GM10847 (cell line): ENCODE measurements around the gene SMC3.

Source experiments
- POLR2A ChIP-seq: IDR thresholded peaks from 2 replicates; pipeline ENCODE4 v1.6.1; 2011; ENCODE audit not compliant: insufficient read length; ENCODE audit errors: extremely low read depth

SMC3 gene

DNA sequence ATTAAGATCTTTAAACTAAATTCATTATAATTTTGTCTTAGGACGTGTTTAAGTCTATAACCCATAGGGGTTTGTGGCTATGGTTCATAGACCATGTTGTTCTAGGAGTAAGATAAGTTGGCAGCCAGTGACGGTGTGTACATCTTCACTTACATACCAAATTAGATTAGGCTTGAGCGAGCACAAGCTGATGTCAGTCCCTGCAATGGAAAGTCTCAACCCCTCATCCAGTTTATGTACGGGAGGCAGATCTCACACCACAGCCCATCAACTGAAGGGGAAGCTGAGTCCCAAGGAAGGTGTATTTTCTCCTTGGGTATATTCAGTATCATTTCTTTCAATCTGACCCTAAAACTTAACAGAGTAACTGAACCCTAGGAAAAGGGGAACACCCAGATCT lies 5.1 kb upstream of the SMC3 start:
- no peak for TF ChIP-seq POLR2A

DNA sequence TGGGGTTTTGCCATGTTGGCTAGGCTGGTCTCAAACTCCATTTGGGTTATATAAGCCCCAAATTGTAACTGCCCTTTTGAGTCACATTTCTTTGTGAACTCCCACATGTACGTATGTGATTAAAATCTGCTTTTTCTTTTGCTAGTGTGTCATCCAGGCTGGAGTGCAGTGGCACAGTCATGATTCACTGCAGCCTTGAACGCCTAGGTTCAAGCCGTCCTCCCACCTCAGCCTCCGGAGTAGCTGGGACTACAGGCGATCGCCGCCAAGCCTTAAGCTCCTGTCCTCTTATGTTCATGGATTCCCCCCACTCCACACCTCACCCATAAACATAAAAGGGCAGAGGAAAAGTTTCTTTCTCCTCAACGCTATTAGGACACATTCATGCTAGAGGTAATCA lies 4.4 kb upstream of the SMC3 start:
- TF ChIP-seq POLR2A: no peak

DNA sequence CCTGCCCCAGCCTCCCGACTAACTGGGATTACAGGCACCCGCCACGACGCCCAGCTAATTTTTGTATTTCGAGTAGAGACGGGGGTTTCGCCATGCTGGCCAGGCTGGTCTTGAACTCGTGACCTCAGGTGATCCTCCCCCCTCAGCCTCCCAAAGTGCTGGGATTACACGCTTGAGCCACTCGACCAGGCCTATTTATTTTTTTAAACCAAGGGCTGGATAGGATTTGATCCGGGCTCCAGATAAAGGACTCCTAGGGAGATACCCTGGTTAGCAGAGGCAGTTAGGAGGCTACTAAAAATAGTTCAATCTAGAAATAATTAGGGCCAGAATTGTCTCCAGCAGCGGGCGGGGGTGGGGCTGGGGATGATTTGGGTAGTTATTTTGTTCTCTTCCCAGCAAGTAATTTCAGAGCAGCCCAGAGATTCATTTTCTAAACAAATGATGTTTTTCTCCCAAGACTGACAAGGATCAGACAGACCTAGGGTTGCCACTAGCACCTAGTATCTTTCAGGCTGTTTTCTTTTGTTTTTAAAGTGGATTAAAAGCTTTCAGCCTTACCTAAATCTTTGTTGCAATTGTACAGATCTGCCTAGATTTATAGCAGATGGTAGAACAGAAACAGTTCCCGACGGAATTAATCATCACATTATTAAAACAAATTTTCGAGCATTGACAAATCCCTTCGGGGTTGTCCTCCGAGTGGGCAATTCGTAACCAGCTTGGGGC lies 859 bp upstream of the SMC3 start:
- no peak for TF ChIP-seq POLR2A

DNA sequence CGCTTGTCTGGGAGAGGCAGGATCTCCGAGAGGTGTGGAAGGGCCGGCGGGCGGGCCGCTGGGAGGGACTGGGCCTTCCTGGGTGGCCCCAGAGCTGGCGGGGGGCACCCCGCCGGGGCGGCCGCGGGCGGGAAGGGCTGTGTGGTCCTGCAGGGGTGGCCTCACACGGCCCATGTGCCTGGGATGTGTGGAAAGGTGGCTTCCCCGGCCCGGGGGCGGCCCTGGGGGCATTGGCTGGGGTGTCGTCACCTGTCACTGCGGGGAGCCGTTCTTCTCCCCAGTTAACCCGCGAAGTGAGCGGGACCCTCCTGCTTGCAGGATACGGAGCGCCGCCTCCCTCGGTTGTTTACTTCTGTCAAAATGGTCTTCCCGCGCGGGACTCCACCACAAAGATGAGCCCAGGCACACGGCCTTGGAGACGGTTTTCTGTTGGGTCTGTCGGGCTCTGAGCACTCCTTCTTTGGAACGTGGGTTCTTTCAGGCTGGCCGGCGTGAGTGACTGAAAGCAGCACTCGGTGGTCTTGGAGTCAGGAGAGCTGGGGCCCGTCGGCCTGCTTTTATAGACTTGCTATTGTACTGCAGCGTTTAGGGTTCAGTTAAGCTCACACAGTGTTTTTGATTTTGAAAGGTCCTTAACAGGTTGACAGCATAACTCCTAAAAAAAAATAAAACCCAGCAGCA lies 700 bp downstream of the SMC3 start:
- TF ChIP-seq POLR2A: no peak

DNA sequence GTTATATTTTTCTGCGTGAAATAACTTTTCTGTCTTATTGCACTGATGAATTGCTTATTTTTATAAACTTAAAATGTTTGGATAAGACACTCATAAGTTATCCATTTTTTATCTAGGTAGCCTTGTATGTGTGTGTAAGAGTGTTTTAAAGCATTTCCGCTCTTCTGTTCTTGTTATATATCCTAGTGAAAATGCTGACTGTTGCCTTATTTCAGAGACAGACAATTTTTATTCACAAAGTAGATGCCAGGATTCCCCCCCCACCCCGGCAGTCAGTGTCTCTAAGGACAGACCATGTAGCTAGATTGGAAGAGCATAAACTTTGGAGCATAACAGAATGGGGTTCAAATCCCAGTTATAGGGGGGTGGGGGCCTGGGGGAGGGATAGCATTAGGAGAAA lies 1.6 kb downstream of the SMC3 start:
- no peak for TF ChIP-seq POLR2A

DNA sequence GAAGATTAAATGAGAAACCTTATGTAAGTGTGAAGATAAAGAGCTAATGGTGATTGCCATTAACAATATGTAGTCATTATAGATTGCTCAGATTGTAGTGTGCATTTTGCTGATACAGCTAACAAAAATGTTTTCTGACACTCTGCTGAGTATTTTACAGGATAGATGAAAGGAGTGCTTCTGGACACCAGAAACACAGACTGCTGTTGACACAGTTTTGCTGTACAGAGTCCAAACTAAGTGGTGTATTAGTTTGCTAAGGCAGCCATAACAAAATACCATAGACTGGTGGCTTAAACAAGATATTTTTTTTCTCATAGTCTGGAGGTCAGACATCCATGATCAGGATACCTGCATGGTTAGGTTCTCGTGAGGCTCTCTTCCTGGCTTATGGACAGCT lies 2.2 kb downstream of the SMC3 start:
- TF ChIP-seq POLR2A: no peak

DNA sequence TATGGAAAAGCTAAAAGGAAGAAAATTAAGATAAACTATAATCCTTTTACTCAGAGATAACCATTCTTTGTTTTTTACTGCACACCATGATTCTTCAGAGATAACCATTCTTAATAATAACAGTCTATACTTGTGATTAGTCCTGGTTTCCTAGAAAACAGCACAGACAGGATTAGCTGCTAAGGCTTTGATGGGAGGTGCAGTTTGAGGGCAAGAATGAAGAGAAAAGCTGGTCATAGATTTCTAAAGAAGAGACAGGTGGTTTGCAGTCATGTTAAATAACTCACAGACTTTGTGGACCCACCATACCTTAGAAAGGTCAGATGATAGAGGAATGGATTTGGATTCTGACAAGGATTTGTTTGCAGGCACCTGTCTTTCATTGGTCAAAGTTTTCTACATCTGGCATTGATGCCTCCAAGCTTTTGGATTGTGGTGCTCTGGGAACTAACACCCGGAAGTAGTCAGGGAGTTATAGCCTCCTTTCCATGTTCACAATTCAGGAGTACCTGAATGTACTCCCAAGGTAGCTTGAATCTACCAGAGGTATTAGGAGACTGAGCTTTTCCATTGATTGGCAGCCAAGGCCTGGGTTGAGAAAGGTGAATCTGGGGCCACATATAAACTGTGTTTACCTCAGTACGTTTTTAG lies 3.7 kb downstream of the SMC3 start:
- TF ChIP-seq POLR2A: no peak

DNA sequence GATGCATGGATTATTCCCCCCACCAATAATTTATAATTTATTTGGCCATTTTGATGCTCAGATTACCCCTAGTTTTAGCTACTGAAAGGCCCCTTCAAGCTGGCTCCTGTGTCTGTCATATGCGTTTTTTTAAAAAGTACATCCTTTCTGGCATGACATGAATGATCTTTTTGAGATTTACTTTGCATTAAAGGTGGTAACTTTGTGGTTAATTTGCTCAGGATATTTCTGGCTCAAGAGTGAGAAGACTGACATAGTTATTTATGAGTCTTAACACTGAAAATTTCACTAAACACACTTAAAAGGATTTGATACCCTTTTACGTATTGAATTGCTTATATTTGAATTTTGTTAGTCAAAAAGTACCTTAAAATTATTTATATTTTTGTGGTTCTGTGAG lies 5.4 kb downstream of the SMC3 start:
- no peak for TF ChIP-seq POLR2A

DNA sequence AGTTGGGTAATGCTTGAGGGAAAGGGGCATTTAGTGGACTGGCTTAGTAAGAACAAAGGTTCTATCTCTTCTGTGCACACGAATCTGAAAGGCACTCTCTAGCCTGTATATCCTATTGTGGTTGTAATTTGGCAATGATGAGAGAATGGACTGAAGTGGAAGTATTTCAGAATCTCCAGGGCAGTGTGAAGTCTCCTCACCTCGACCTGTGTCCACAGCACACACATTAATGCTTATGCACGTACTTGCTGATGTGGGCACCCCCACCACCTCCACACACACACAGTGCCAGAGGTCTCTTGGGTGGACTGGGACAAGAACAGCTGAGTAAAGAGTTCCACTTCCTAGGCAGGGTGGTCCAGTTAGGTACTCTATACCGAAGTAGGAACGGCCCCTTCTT lies 6.9 kb downstream of the SMC3 start:
- TF ChIP-seq POLR2A: no peak

DNA sequence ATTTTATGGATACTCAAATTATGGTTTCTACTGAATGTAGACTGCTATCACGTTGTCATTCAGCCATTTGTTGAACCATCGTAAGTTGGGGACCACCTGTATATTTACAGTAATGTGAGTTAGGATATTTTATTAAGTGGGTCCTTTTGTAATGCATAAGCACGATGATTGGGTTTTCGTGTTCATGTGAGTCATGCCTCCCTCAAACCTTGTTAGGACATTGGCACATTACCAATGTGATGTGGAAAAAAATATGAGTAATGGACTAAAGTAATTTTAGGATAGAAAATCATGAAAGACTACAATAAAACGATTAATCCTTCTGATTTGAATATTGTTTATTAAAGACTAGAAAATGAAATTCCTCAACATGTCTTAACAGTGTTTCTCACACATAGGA lies 8.7 kb downstream of the SMC3 start:
- no peak for TF ChIP-seq POLR2A

DNA sequence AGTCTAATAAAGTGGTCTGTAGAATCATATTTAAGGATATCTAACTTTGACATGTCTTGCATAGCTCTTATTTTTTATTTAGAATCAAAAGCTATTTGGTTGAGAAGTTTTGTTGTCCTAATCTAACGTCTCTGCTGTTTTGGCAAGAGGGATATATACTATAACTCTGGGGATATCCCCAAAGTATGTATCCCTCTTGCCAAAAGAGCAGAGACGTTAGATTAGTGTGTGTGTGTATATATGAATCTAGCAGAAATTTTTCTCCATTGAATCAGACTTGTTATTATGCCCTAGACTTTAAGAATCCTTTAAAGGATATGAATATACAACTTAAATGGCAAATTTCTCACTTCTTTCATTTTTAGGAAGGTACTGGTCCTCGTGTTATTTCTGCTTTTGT lies 9.6 kb downstream of the SMC3 start:
- no peak for TF ChIP-seq POLR2A

DNA sequence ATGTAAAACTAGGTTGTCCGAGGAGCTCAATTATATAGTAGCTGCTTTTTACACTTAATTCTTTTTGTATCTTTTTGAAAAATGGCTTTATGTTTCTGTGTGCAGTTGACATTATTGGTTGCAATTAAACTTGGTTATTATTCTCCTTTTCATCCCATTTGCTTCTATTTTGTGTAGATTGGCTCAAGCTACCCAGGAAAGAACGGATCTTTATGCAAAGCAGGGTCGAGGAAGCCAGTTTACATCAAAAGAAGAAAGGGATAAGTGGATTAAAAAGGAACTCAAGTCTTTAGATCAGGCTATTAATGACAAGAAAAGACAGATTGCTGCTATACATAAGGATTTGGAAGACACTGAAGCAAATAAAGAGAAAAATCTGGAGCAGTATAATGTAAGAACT lies 16.5 kb downstream of the SMC3 start:
- no peak for TF ChIP-seq POLR2A

DNA sequence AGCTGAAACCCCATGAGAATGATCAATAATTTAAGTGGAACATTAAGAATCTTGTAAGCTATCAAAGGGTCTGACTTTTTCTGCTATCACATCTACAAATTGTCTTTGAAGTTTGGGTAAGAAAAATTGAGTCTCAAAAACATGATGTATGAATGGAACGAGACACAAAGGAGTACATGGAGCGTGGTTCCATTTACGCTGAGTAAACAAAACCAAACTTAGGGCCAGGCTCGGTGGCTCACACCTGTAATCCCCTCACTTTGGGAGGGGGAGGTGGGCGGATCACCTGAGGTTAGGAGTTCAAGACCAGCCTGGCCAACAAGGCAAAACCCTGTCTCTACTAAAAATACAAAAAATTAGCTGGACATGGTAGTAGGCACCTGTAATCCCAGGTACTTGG lies 24.3 kb downstream of the SMC3 start:
- no peak for TF ChIP-seq POLR2A

DNA sequence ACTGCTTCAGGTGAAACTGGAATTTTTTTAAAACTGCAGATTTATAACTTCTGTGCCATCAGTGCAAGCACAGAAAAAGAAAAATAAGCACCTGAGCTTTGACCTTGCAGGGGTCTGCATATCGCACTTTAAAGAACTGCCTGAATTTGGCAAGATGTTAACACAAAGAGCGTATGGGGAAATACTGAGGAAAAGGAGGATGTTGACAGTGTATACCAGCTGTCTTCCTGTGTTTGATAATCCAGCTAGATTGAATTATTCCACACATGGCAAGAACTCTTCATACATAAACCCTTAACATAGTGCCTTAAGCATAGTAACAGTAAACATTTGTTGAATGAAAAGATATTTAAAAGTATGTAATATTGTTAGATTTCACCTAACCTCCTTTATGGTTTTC lies 30.0 kb downstream of the SMC3 start:
- no peak for TF ChIP-seq POLR2A

DNA sequence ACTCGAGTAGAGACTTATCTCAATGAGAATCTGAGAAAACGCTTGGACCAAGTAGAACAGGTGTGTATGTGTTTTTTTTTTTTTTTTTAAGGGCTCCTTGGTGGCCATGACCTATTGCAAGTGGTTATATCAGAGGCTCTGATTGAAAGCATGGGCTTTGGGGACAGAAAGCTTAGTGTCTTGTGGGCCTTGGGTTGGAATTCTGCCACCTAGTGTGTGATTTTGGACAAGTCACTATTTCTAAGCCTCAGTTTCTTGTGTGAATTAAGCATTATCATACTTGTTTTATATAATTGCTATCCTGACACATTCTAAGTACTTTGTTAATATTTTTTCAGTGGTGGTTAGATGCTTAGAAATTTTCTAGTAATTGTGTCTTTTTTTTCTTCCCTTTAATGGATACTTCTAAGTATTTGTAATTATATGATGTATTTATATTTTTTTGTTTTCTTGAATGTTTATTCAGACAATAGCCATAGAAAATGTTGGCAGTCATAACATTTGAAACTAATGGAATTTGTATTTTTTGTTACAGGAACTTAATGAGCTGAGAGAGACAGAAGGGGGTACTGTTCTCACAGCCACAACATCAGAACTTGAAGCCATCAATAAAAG lies 33.1 kb downstream of the SMC3 start:
- no peak for TF ChIP-seq POLR2A

DNA sequence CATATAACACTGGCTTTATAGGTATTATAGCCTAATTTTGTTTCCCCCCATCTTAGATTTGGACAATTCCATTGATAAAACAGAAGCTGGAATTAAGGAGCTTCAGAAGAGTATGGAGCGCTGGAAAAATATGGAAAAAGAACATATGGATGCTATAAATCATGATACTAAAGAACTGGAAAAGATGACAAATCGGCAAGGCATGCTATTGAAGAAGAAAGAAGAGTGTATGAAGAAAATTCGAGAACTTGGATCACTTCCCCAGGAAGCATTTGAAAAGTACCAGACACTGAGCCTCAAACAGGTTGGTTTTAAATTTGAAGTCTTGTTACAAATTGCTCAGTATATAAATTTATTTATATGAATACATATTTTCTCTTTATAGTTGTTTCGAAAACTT lies 34.1 kb downstream of the SMC3 start:
- TF ChIP-seq POLR2A: no peak
